ENCODE results near the gene AP1S2.

DNA sequence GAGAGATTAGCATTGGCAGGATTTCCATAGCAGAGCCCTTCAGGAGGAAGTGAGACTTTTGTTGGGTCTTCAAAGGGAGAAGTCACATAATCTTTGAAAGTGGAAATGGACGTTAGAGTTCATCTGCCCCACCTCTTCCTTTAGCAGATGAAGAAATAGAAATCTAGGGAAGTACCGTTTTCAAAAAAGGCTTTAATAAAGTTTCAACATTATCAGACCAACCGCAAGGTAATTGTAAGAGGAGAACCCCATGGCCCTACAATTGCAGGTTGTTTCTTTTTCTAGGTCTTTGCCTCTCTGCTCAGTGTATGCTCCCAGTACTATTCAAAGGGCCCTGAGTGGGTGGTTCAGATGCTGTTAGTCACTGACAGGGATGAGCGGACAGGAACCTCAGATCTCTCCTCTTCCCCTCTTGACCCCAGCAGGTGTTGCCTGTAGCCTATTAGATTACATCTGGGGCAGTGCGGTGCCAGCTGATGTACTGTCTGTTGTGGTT, 48.6 kb upstream of the AP1S2 start:
- TF ChIP-seq, protein P1, sequence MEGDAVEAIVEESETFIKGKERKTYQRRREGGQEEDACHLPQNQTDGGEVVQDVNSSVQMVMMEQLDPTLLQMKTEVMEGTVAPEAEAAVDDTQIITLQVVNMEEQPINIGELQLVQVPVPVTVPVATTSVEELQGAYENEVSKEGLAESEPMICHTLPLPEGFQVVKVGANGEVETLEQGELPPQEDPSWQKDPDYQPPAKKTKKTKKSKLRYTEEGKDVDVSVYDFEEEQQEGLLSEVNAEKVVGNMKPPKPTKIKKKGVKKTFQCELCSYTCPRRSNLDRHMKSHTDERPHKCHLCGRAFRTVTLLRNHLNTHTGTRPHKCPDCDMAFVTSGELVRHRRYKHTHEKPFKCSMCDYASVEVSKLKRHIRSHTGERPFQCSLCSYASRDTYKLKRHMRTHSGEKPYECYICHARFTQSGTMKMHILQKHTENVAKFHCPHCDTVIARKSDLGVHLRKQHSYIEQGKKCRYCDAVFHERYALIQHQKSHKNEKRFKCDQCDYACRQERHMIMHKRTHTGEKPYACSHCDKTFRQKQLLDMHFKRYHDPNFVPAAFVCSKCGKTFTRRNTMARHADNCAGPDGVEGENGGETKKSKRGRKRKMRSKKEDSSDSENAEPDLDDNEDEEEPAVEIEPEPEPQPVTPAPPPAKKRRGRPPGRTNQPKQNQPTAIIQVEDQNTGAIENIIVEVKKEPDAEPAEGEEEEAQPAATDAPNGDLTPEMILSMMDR (IDR thresholded peaks at IDR 0.05): no peak
- TF ChIP-seq EZH2 (IDR thresholded peaks at IDR 0.05): no peak
